GM10248 (cell line): Measurements from ENCODE around the gene CBFA2T3.

Experiments
- CTCF ChIA-PET: fragments of 300-600 bp; sonication (Branson Sonifier 250); formaldehyde crosslinking; extraction: SDS; loops from one replicate; lab custom pipeline; 2021; ENCODE audit warnings: antibody characterized with exemption; lab: Yijun Ruan, JAX
- POLR2A ChIA-PET: fragments of 350-650 bp; sonication (Branson Sonifier 250); formaldehyde crosslinking; extraction: SDS; loops from one replicate; lab custom pipeline; 2020; ENCODE audit warnings: antibody characterized with exemption; lab: Yijun Ruan, JAX
- DNase-seq: peaks from one replicate; pipeline ENCODE4 v3.0.0; 2012; ENCODE audit errors: extremely low spot score
- TF ChIP-seq, protein P1 (sequence below): IDR thresholded peaks from 2 replicates; pipeline ENCODE4 v1.5.1; 2012; ENCODE audit warnings: mild to moderate bottlenecking, low read depth; ENCODE audit errors: extremely low read depth, missing control alignments, control extremely low read depth

Gene CBFA2T3

DNA sequence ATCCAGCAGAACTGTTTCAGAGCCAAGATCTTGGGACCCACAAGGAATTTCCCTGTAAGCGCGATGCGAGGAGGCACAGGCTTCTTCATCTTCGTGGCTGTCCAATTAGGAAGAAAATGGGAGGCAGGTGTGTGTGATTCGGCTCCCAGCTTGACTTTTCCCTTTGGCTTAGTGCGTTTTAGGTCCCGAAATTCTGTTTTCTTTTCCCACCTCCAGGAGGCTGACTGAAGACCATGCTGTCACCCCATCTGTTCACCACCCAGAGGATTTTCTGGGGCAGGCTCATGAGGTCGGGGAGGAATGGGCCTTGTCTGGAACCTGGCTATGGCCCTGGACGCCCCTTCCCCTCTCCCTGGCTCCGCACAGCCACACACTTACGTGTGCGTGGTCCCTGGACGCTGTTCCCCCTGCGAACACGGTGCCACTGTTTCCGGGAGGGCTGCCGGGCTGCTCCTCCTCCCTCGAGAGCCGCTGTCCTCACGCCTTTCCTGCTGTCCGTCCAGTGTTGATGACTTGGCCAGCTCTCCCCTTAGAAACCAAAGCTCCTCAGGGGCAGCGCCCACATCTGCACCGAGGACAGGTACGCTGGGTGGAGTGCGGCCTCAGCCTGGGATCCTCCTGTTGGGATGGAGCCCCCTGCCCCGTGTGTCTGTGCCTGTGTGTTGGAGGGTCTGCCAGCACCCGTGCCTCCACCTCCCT, 107.9 kb downstream of the CBFA2T3 start:
- ChIA-PET CTCF (no interaction called here), POLR2A (no interaction called here)
- DNase-seq = no peak
- TF ChIP-seq, protein P1, sequence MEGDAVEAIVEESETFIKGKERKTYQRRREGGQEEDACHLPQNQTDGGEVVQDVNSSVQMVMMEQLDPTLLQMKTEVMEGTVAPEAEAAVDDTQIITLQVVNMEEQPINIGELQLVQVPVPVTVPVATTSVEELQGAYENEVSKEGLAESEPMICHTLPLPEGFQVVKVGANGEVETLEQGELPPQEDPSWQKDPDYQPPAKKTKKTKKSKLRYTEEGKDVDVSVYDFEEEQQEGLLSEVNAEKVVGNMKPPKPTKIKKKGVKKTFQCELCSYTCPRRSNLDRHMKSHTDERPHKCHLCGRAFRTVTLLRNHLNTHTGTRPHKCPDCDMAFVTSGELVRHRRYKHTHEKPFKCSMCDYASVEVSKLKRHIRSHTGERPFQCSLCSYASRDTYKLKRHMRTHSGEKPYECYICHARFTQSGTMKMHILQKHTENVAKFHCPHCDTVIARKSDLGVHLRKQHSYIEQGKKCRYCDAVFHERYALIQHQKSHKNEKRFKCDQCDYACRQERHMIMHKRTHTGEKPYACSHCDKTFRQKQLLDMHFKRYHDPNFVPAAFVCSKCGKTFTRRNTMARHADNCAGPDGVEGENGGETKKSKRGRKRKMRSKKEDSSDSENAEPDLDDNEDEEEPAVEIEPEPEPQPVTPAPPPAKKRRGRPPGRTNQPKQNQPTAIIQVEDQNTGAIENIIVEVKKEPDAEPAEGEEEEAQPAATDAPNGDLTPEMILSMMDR = no peak

DNA sequence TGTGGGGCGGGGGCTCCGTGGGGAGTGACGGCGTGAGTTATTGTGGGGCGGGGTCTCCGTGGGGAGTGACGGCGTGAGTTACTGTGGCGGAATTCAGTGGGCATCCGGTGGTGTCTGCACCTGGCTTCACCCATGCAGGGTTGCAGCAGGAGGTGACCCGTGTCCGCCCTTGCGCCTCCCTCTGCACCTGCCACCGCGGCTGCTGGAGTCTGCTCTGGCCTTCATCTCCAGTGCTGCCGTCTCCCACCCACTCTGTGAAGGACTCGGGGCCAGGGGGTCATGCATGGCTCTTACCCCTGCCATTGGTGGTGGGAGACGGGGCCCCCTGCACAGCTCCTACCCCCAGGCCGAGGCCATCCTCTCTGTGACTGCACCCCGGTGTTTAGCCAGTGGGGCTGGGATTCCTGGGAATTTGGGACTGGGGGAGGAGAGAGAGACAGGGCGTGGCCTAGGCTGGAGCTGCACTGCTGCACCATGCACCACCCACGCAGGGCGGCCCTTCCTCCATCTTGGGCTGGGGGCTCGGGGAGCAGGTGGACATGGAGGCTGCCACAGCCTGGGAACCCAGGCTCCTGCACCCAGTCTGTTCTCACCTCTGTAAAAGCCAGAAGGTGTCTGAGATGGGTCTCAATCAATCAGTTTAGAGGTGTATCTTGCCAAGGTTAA, 109.3 kb downstream of the CBFA2T3 start:
- CTCF ChIA-PET = no interaction called here
- no peak for DNase-seq
- POLR2A ChIA-PET = no interaction called here
- TF ChIP-seq, protein P1 = no peak

DNA sequence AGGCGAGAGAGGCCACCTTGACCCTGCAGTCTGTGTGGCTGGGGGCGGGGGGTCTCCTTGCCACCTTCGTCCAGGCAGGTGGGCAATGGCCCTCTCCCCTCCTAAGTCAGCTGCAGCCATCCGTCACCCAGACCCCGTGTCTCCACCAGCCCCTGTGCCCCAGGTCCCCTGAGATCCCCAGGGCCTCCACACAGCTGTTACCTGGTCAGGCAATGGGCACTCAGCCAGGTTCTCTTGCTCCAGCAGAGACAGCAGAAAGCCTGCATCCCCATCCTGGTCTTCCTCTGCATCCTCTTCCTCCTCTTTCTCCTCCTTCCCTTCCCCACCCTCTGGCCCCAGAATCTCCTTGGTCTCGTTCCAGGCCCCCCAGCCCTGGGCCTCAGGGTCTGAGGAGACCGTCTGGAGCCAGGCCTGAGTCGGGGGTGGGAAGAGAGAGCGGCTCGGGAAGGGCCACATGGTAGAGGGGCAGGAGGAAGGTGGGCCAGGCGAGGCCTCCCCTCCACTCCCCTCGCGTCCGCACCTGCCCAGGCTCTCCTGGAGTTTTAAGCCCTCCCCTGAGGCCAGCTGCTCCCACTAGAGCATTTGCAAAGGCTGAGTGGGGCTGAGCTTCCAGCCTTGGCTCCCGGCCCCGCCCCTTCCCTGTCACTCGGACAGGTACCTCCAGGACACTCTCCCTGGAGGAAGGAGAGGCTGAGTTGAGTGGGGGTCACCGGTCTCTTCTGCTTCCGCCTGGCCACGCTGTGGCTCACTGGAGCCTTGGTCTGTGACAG, 110.7 kb downstream of the CBFA2T3 start, which contains the start of gene PABPN1L:
Gene PABPN1L (minus strand): TSS at position 510 of the 770 bp plus-strand sequence. CDS start 54 bp downstream, at position 456.
- DNase-seq = no peak
- ChIA-PET CTCF (interaction anchor here (1.6 kb wide), 1 partner anchor 12 kb away, joined by 4 read pairs; no protein-coding TSS in a partner anchor), POLR2A (interaction anchor here (0.6 kb wide), 1 partner anchor 262 kb away, joined by 4 read pairs; no protein-coding TSS in a partner anchor)
- TF ChIP-seq, protein P1 = no peak

DNA sequence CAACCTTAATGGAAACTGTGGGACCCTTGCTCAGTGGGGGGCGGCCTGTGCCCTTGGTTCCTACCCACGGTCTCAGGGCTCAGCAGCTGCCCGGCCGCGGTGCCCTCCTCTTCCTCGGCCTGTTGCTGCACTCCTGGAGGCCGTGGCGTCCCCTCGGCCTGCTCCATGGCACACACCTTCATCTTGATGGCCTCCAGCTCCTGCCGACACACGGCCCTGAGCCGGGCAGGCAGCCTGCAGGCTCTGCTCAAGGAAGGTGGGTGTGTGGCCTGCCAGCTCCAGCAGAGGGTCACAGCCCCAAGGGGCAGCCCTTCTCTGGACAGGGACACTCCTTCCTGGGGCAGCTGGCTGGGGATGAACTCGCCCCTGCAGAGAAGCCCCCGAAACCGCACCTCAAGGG, 111.3 kb downstream of the CBFA2T3 start:
- TF ChIP-seq, protein P1 = no peak
- no peak for DNase-seq
- ChIA-PET CTCF (interaction anchor here (1.4 to 1.6 kb wide), 2 partner anchors 11 to 12 kb away, joined by 3 to 4 read pairs; no protein-coding TSS in a partner anchor), POLR2A (no interaction called here)

DNA sequence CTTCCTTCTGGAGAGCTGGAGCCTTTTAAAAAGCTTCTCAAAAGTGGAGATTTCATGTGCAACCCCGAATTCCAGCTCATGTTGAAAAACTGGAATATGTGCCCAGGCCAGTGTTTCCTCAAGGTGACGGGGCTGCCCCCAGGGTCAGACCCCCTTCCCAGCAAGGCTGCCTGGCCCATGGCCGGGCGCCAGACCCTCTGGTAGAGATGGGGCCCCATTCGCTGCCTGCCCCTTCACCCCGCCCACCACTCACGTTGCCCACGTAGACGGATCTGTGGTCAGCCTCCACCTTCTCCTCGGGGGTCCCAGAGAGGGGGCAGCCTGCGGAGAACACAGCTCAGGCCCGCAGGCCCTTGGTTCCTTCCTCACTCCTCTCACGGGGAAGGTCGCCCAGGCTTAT, 111.7 kb downstream of the CBFA2T3 start:
- TF ChIP-seq, protein P1 = no peak
- no peak for DNase-seq
- ChIA-PET POLR2A (no interaction called here), CTCF (interaction anchor here (1.4 to 1.6 kb wide), 2 partner anchors 11 kb away, joined by 3 to 4 read pairs; no protein-coding TSS in a partner anchor)

DNA sequence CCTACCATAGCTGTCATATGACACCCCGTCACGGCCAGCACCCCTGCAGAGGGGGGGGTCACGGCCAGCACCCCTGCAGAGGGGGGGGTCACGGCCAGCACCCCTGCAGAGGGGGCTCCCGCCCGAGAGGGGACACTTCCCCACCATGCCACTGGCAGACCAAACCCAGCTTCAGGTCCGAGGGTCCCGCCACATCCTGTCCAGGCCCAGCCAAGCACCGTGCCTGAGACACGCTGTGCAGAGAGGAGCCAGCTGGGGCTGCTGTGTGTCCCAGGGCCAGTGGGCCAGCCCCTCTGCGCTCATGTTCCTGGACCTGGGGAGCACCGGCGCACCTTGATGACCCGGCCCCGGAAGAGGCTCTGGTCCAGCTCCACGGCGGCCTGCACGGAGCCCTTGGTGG, 112.5 kb downstream of the CBFA2T3 start:
- ChIA-PET CTCF (interaction anchor here (1.4 kb wide), 1 partner anchor 12 kb away, joined by 3 read pairs; no protein-coding TSS in a partner anchor), POLR2A (no interaction called here)
- TF ChIP-seq, protein P1 = no peak
- no peak for DNase-seq
